GM18861 (cell line): Measurements from ENCODE around the gene DHODH.

Experiments
- ATAC-seq: cut with Tn5 transposase; IDR thresholded peaks from one replicate; pipeline ENCODE4 v1.9.1; 2021; ENCODE audit not compliant: unreplicated experiment

Gene DHODH

DNA sequence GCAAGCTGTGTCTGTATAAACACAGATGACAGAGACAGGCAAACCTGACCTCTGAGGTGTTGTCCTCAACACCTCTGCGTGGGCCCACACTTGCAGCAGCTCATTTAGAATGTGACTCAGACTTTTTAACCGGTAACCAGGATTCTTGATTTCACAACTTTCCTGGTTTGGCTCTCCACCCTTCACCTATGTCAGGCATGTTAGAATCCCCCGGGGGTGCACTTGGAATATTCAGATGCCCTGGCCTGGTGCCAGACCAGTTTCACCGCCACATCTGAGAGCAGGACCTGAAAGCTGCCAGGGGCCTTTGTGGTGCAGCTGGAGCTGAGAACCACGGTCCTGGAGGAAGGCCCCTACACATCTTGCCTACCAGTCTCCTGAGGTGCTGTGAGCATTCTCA lies 4.8 kb downstream of the DHODH start:
- ATAC-seq = no peak

DNA sequence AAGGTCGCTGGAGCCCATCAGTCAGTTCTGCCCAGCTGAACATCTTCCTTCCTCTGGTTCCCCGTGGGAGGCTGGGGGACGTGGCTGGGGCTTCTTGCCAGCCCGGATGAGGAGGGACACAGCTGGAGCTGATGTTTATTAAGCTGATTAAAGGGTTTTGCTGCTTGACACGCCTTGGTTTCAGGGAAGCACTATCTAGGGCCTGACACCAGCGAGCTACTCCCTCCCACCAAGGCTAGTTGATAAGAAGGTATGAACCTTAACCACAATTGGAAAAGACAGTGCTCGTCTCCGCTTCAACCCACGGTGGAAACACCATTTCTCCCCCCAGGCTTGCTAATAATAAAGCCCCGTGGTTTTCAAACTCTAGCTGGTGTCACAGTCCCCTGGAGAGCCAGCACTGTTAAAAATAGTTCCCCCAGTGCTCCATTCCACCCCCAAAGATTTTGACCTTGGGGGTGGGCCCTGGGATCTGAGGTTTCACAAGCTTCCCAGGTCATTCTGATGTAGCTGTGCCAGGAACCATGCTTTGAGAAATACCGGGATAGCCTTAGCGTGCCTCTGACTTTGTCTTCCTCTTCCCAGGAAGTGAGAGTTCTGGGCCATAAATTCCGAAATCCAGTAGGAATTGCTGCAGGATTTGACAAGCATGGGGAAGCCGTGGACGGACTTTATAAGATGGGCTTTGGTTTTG lies 5.5 kb downstream of the DHODH start:
- ATAC-seq = no peak

DNA sequence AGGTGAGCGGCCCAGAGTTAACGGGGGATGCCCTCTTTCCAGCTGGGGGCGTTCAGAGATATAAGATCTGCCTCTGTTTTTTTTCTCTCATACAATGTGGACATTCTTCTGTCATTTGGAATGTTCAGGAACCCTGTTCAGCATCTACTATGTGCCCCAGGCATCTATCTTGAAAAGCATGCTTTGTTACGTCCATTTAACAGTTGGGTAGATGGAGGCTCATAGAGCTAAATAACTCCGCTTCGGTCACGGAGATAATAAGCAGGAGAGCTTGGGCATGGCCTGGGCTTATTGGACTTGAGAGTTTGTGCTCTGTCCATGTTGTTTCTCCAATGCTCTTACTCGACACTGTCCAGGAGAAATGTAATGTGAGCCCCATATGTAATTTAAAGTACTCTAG lies 6.1 kb downstream of the DHODH start:
- ATAC-seq = no peak

DNA sequence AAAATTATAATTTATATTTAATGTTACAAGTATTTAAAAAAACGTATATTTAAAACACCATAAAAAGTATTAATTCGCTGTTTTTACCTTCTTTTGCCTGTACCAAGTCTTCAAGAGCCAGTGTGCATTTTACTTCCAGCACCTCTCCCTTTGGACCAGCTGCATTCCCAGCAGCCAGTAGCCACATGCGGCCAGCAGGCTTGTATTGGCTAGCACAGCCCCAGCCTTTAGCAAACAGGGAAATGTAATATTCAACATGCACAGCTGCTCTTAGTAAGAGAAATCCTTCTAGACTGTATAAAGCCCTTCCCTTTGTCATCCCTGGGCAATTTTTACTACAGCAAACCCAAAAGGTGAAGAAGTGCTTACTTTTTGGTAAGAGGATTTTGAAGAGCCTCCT lies 6.6 kb downstream of the DHODH start:
- ATAC-seq = no peak

DNA sequence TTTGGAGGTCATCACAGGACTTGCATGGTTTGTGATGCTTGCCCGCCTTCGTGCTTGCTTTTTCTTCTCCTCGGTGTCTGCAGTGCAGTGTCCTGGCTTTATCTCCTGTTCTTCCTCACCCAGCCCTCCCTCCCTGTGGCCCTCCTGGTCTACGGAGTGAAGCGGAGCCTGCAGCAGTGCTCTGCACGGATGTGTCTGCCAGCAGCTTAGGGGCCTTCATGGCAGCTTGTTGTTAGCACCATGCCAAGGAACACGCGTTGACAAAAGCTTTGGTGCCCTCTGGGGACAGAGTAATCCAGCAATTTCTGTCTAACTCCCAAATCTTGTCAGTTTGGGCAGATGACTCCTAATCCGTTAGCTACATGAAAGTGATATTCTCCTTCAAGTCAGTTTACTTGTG lies 9.9 kb downstream of the DHODH start:
- no peak for ATAC-seq

- no peak for ATAC-seq
Observed at GRCh38 chr16:72021043-72021442, 12.5 kb downstream of the DHODH start.

DNA sequence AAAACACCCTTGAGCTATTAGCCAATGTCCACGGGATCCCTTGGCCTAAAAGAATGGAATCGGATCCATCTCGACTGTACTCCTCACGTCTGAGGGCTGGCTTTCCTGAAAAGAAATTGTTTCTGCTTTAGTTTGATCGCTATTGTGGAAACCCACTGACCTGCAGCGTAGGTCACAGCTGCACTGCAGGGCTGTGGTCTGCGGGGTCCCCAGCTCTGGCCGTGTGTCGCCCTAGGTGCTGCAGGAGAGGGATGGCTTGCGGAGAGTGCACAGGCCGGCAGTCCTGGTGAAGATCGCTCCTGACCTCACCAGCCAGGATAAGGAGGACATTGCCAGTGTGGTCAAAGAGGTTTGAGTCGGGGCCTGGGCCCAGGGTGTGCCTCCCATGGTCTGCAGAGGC lies 13.6 kb downstream of the DHODH start:
- ATAC-seq = no peak

DNA sequence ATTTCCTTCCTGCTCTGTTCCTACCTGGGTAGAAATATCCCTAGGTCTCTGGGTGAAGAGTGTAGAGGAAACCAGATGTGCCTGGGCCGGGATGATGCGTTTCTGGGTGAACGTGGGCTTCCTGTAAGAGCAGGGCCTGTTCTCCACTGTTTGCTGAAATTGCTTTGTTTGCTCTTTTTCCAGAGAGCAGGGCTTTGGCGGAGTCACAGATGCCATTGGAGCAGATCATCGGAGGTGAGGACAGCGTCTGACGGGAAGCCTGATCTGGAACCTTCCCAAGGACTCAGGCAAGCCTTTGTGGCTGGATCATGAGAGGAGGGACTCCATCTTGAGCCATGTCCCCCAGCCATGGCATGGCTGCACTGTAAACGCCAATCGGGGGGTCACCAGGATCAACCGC lies 15.4 kb downstream of the DHODH start:
- ATAC-seq = no peak

DNA sequence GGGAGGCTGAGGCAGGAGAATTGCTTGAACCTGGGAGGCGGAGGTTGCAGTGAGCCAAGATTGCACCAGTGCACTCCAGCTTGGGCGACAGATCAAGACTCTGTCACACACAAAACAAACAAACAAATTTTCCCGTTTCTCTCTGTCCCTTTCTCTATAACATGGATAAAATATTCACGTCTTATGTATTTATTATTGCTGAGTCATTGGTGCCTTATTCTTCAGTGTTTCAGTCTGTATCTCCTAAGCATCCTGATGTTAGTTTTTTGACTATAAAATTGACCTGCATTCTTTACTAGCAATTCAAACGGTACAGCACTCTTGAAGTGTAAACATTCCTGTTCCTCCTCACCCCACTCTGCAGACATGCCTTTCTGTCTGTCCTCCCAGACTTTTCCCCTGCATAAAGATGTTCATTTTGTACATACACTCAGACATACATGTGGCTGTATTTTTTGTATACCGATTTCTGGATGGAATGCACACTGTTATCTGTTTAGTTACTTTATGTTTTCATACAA lies 16.4 kb downstream of the DHODH start:
- ATAC-seq = no peak

DNA sequence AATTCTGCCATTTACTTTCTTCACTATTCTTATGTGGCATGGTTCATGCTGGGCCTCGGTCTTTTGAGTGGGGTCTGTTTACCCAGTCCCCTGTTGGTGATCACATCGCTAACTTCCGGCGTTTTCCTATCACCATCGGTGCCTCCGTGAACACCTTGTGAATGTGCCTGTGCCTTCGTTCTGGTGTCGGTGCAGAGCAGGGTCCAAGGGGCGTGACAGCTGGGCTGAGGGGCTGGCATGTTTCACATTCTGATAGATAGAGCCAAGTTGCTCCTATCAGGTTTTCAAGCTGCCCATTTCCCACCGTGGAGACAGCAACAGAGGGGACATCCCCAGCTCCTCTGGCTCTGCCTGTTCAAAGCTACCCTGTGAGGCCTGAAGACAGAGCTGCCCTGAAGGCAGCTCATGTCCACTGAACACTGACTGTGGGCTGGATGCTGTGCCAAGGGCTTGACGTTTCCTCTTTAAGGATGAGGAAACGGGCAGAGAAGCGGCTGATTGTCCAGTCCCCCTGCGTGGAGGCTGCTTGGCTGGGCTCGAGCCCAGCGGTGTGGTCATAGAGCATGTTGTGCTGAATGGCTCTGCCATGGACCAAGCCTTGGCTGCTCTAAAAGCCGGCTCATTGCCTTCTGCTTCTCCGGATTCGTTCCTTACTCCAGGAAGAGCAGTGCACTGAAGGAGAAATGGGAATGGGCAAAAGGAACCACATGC lies 17.0 kb downstream of the DHODH start:
- ATAC-seq = no peak

GRCh38 chr16:72027669-72028378 lies 19.3 kb downstream of the DHODH start:
- ATAC-seq = no peak

- ATAC-seq = no peak
Observed at GRCh38 chr16:72029567-72030271, 21.2 kb downstream of the DHODH start.

DNA sequence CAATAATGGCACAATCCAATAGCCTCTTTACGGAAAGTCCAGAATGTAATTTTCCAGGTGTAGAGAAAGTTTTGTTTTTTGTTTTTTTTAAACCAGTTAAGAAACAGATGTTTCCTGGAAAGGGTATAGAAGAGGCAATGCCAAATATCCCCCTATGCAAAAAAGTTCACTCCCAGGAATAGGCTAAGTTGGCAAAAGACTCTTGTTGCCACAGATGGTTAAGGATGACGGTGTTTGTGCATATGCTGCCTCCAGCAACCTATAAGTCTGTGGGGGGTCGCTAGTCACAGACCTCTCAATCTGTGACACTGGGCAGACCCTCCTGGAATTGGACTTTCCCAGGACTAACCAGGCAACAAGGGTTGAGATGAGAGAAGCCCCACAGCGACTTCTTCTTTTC lies 24.9 kb downstream of the DHODH start:
- ATAC-seq = no peak

DNA sequence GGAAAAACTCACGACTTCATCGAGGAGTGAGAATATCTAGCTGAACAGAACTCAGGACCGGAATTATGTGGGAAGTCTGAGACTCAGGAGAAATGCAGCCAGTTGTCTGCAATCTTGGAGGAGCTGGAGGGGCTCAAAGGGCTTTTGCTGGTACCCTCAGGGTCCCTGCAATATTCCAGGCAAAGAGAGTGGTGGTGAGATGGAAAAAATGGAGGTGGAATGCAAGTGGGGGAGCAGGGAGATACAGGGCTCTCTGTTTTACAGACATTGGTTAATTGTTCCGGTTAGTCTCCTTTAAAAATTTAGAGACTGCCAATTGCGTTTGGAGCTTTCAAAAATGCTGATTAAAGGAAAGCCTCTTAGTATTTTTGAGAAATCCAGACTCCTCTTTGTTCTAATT lies 27.6 kb downstream of the DHODH start:
- ATAC-seq = no peak

GRCh38 chr16:72042157-72042660 lies 33.7 kb downstream of the DHODH start:
- no peak for ATAC-seq

DNA sequence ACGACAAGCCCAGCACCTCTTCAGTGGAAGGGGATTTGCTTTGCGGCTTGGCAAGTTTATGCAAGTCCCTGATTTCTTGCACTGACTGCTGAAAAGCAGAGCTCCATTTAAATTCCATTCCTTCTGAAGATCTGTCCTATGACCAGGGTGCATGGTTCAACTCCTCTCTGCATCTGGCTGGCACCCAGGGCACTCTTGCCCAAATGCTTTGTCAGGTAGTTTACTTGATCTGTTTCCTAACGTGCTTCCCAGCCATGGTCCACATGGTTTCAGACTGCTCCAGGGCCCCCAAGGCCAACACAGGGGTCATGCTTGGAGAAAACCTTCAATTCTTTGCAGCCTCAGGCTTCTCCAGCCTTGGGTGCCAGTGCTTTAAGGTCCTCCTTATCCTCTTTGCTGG lies 34.5 kb downstream of the DHODH start:
- ATAC-seq = no peak

- ATAC-seq = no peak
Observed at GRCh38 chr16:72043539-72043938, 35.0 kb downstream of the DHODH start.

DNA sequence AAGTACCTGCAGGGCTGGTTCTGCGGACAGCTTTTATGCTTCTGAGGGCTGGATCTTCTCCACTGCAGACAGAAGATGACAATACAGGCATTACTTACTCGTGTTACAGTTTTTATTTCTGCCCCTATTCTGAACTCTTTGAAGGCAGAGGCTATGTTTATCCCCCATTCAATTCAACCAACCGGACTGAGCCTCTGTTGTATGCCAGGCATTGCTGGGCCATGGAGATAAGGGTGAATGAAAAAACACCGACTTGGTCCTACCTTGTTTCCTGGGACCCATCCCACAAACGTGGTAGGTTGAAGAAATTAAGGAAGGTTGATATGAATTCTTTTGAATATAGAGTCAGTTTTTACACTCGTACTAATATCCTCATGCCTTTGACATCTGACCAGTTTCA lies 35.8 kb downstream of the DHODH start:
- ATAC-seq = no peak

- no peak for ATAC-seq
Observed at GRCh38 chr16:72044825-72045359, 36.3 kb downstream of the DHODH start.

DNA sequence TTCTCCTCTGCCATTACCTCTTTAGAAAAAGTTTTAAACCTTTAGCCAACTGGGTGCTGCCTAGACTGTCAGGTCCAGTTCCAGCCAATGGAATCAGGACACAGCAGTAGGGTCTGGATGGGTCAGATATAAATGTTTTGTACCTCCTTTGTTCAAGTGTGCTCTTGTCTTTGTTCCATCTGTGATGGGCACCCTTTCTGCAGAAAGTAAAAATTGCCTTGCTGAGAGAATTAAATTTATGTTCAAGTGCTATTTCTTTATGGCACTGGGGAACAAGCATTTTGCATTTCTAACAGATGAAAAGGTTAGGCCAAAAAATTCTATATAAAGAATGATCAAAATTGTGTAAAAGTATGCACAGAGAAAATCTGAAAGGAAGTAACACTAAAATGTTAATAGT lies 40.6 kb downstream of the DHODH start:
- ATAC-seq = no peak
